C1 segment of cervical spinal cord (tissue), 14 donors: Measurements from ENCODE around the gene SMPD3.
A peak's percentile ranks its signal among the peaks of the same experiment; 100 is the strongest.

Experiments
- DNase-seq, 14 donors: peaks; one replicate each; lab custom pipeline; 2025; lab: John Stamatoyannopoulos, UW

Gene SMPD3

DNA sequence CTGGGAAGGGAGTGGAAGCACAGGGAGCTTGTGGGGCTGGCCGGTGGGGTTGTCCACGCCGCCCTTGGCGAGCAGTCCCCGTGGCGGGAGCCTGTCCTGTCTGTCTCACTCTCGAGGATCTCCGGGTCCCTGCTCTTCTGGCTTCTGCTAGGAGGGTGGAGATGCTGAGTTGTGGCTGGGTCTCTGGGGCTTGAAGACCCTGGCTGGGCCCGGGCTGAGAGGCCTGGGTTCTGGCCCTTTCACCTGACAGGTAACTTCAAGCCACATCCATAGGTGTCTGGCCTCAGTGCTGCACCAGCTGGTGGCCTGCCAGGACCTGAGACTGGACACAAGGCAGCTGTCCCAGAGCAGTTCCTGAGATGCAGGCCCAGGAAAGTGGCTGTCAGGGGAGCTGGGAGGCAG is 90.8 kb downstream of the SMPD3 start:
- no peak for DNase-seq

DNA sequence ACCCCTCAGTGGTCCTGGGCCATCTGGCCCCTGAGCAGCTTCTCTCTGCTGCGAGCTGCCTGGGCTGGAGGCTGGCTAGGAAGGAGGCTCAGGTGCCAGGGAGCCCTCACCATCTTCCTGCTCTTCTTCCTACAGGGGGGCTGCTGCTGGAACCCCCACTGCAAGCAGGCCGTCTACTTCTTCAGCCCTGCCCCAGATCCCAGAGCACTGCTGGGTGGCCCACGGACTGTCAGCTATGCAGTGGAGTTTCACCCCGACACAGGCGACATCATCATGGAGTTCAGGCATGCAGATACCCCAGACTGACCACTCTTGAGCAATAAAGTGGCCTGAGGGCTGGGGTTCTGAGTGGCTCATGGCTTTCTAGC is 91.4 kb downstream of the SMPD3 start:
- no peak for DNase-seq

DNA sequence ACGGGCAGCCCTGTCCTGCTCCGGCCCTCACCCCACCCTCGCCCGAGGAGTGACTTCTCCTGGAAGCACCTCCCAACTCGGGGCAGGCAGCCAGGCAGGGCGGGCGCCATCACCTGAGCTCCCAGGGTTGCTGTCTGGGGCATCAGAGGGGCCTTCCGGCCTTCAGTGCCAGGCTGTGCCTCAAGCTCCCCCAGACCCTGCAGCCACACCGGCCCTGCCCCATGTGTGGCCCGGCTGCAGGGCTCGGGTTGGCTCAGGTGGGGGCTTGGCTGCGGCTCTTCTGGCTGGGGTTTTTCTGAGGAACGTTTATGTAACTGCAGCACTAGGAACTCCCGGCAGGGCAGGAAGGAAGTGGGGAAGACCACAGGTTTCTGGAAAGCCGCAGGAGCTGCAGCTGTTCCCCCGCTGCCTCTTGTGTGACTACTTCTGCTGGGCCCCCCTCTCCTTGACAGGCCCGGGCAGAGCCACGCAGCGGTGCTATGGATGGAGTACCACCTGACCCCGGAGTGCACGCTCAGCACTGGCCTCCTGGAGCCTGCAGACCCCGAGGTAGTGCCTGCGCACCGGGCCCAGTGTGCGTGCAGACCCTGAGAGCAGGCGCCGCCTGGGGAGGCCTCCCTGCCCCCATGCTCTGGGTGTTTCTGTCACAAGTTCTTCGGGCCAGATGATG is 91.9 kb downstream of the SMPD3 start:
- peak in 1 of 14 donors; percentile 13 for DNase-seq

DNA sequence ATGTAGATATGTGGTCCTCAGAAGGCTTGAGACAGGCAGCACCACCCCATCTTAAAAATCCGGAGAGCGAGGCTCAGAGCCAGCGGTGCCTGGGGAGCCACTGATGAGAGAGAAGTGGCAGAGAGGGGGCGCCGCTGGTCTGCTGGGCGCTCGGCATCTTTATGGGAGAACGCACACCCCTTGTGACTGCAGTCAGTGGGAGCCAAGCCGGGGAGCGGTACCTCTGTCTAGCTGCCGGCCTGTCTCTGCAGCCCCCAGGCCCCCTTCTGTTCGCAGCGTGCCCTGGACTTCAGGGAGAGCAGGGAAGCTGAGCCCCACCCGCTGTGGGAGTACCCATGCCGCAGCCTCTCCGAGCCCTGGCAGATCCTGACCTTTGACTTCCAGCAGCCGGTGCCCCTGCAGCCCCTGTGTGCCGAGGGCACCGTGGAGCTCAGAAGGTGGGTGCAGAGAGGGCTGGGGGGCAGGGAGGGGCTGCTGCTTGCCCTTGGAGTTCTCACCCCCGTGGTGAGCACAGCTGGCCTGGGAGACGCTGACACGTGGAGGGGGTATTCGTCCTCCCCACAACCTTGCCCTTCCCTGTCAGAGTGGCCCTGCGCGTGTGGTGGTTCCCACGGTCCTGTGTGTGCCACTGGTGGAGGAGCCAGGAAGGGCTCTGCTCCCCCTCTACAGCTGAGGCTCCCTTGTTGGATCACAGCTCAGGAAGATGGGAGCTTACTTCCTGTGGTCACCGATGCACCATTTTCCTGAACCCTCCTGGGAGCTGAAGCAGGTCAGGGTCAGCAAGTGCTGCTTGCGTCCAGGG is 92.7 kb downstream of the SMPD3 start:
- no peak for DNase-seq

DNA sequence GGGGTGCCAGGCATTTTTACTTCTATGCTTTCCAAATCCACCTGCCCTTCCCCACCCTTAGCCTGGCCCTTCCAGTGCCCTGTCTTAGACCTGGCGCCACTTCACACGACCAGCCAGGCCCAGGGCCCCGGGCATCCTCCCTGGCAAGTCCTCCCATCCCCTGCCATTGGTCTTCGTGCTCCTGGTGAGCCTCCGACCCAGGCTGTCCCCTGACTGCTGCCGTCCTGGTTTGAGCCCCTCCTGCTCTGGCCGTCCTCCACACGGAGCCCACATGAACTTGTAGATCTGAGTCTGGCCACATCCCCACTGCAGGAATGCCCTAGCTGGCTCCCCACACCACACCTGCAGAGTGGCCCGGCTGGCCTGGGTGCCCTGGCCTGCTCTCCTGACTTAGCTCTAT is 93.5 kb downstream of the SMPD3 start:
- DNase-seq = no peak

DNA sequence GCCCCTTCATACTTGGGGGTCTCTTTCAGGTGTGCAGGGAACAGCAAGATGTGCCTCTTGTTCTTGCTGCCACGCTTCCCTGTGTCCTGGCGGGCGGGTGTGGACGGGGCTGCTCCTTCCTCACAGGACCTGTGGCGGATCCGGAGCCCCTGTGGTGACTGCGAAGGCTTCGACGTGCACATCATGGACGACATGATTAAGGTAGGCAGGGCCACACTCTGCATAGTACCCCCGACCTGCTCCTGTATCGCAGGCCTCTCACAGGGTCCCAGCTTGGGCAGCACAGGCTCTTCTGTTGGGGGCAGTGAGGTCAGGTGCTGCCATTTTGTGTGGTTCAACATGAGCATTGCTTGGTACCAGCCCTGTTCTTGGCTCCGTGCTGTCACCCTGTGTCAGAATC is 94.9 kb downstream of the SMPD3 start:
- DNase-seq = no peak

DNA sequence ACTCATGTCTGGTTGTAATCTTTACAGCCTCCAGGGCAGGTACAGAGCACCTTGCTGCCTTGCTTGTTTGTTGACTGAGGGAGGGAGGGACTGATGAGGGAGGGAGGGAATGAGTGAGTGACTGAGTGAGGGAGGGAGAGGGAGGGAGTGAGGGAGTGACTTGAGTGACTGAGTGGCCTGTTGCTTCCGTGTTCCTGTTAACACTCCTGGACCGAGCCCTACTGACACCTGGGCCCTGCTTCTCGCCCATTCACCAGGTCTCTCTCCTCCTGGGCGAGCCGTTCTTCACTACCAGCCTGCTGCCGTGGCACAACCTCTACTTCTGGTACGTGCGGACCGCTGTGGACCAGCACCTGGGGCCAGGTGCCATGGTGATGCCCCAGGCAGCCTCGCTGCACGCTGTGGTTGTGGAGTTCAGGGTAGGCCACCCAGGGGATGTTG is 96.3 kb downstream of the SMPD3 start:
- DNase-seq = no peak

DNA sequence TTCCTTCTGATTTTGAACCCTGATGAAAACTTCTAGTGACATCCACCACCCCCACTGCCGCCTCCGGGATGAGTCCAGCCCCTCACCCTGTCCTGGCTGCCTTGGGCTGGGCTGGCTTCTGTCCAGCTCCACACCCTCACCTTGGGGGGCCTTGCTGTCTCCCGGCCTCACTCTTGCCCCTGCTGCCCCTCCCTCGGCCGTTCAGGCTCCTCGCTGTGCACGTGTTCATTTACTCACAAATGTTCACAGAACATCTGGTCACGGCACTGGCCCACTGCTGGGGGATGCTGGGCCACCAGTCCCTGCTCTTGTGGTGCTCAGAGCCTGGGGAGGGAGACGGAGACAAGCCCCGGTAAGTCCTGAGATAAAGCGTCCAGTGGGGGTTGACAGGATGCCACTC is 96.8 kb downstream of the SMPD3 start:
- DNase-seq = no peak

DNA sequence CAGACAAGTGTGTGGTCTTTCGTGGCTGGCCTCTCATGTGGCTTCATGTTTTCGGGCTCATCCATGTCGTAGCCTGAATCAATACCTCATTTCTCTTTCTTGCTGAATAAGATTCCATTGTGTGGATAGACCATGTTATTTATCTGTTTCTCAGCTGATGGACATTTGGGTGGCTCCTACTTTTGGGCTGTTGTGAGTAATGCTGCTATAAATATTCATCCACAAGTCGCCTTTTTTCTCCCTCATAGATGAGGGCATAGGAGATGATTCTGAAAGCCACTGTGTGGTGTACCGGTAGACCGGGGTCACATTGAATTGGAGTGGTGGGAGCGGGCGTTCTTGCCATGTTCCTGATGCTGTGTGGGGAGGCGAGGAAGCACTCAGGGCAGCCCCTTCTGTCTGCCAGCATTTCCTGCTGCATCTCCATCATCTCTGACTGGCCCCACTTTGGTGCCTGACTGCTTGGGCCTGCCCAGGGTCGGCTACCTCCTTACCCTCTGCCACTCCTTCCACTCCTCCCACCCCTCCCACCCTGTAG is 97.4 kb downstream of the SMPD3 start:
- DNase-seq = no peak

DNA sequence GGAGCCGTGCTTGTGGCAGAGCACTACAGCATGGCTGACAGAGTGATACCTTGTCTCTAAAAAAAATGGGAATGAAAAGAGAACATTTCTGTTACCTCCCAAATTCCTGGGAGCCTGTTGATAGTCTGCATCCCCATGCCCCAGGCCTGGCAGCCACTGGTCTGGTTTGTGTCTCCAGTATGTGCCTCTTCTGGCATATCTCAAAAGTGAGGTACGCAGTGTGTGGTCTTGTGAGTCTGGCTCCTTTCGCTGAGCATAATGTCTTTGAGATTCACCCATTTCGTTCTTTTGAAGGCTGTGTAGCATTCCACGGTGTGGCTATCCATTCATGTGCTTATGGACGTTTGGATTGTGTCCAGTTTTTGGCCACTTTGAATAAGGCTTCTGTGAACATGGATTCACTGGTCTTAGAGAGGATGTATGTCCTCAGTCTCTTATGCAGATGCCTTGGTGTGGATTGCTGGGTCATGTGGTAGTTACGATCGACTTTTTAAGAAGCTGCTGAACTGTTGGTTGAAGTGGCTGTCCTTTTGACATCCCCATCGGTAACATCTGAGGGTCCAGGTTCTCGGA is 98.4 kb downstream of the SMPD3 start:
- DNase-seq = no peak

DNA sequence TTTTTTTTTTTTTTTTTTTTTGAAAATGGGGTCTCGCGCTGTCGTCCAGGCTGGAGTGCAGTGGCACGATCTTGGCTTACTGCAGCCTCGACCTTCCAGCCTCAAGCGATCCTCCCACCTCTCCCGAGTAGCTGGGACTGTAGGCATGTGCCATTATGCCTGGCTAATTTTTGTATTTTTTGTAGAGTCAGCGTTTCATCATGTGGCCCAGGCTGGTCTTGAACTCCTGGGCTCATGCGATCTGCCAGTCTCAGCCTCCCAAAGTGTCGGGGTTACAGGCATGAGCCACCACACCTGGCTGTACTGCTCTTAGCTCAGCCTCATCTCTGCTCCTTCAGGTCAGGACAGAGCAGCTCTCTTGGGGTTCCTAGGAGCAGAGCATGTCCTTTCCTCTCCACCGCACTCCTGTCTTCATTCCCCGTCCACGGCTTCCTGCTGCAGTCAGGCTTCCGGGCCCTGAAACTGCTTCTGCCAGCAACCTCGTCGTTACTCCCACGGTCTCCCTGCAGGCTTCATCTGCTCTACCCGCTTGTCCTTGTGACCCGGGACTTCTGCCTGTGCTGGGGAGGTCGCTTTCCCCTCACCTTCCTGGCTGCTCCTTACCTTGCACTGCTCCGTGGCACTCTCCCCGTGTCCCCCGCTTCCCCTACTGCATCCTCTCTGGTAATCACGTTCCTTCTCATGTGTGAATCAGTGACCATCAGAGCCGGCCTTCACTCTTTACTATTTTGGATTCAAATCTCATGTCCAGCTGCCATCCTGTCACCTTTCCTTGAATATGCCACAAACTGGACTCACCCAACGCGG is 99.5 kb downstream of the SMPD3 start:
- no peak for DNase-seq

DNA sequence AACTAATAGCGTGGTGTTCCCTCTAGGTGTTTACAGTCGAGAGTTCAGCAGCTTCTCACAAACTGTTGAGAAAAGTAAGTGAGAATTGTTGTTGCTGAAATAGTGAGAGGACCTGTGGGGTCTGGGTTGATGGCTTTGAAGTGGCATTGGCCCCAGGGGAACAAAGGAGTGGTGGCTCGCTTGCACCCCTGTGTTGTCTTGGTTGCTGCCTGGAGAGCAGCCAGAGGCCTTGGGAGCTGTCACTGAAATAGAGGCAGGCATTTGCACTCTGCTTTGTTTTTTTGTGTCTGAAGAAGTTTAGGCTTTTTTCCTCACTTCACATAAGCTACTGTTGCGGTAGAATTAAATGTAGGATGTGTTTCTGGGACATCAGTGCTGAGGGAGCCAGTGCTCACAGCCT is 100.7 kb downstream of the SMPD3 start:
- DNase-seq = no peak

DNA sequence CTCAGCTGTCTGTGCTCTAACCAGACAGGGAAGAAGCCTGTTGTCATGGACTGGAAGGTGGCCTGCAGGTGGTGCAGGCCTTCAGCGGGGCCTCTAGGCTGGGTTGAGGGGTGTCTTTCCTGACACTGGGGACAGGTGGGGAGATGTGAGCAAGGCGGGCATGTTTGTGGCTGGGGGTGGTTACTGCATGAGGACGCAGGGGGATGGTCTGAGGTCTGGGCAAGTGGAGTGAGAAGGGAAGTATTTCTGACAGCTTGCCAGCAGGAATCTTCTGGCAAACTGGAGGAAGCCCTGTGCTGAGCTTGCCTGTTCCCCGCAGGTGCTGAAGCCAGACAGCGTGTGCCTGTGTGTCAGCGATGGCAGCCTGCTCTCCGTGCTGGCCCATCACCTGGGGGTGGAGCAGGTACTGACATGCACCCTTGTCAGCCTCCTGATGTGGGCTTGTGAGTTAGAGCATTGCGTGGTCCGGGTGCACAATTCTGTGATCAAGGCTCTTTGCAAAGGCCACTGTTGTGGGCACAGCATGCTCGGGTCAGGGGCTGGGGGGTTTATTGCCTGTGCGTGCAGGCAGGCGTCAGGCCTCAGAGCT is 101.3 kb downstream of the SMPD3 start:
- no peak for DNase-seq

DNA sequence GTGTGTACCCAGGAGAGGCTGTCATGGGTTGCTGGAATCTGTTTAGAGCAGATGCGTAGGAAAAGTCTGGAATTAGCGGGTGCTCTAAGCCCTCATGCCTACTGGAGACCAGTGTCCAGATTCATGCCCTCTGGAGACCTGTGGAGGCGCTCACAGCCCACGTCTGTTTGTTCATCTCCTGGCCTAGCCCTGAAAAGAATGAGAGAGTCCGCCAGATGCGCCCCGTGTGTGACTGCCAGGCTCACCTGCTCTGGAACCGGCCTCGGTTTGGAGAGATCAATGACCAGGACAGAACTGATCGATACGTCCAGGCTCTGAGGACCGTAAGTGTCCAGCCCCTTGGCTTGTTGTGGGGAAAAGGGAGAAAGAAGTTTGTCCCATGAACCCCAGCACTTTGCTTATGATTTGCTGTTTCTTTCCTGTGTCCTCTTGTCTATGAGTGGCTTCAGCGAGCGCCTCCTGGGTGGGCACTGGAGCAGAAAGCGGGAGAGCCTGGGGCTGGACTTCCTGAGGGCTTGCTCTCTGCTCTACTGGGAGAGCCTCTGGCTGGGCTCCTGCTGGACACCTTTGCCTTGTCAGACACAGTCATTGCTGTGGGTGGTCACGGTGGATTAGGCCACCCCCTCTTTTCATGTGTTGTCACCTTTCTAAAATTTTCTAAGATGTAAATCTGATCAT is 102.2 kb downstream of the SMPD3 start:
- DNase-seq = no peak

DNA sequence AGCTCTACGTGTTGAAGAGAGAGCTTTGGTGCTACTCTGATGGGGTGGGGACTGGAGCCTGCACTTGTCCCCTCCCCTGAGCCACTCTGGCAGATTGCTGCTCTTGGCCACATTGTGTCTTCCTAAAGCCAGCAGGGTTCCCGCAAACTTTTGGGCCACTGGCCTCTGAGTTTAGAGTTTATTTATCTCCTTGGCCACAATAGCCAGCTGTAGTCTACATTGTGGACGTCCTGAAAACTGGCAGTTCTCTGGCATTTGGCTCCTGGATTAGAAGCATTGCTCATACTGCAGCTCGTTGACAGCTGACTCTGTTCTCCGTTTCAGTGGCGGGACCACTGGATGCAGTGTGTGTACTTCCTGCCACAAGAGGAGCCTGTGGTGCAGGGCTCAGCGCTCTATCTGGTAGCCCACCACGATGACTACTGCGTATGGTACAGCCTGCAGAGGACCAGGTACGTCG is 102.9 kb downstream of the SMPD3 start:
- no peak for DNase-seq

DNA sequence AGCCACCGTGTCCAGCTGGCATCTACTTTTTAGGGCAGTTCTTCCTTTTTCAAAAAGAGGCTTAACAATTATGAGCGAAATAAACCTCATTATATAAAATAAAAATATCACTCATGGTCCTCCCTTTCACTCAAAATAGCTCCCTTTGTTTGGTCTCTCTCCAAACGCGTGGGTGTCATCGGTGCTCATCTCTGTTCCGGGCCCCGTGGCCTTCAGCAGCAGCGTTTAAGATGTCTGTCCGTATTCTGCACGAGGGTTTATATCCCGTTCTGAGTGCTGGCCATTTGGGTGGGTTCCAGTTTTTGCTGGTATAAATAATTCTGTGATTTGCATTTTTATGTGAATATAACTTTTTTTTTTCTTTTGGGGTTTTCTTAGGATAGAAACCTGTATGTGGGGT is 104.1 kb downstream of the SMPD3 start:
- DNase-seq = no peak

DNA sequence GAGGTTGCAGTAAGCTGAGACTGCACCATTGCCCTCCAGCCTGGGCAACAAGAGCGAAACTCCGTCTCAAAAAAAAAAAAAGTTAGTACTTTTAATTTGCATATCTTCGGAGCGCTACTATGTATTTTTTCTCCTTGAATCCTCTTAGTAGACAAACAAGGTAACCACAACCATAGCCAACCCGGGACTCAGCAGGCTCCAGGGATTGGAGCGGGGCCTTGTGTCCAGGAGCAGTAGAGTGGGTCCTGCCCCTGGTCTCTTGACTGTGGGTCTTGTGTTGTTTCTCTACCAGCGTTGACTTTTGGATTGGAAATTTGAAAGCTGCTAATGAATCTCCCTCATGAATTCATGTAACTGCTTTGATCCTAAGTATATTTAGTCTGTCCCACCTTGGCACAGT is 105.2 kb downstream of the SMPD3 start:
- no peak for DNase-seq

DNA sequence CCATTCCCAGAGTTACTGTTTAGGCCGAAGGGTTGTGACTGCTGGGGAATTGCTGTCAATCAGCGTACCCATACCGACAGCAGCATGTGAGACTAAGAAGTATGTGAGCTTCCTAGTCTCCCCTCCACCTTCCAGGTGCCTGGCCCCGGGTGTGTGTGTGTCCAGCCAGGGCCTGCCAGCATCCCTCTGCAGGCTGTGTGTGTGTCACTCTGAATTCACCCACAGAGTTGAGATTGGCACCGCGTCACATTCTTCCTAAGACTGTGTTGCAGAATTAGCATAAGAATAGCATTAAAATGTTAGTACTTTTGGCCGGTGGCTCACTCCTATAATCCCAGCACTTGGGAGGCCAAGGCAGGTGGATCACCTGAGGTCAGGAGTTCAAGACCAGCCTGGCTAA is 105.7 kb downstream of the SMPD3 start:
- DNase-seq = no peak

DNA sequence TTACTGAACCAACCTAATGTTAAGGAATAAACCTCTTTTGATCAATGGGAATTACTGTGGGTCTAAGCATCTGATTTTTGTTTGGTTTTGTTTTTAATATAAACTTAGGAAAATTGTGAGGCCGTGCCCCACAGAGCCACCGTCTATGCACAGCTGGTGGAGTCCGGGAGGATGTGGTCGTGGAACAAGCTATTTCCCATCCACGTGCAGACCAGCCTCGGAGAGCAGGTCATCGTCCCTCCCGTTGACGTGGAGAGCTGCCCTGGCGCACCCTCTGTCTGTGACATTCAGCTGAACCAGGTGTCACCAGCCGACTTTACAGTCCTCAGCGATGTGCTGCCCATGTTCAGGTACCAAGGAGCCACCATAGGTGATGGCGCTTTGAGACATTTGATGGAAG is 109.1 kb downstream of the SMPD3 start:
- no peak for DNase-seq

DNA sequence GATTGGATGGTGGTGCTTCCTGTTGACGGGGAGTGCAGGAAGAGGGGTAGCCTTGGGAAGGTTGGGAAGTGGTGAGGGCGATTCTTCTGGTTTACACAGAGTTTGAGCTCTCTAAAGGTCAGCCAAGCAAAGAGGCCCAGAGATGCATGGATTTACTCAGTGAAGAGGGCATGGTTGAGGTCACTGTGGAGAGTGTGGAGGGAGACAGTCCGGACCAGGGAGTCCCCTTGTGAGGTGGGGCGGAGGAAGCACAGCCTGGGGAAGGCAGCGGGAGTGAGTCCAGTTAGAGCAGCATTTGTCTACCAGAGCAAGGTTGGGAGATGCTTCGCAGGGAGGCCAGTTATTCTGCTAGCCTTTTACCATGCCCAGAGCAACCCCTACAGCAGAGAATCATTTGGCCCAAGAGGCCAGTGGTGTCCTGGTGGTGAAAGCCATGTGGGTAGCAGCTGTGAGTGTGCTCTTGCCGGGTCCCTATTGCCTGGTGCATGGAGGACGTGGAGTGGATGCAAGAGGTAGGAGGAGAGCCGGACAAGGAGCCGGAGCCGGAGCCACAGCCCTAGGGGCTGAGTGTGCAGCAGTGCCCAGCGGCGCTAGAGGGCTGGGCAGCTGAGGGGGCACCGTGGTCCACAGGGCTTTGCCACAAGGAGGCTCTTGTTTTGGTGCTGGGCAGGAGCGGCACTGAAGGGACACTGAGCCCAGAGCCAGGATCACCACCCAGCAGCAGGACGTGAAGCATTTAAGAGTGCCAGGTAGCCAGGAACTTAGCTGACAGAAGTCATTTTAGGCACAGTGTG is 109.8 kb downstream of the SMPD3 start:
- no peak for DNase-seq
